Activated CD4-positive, alpha-beta T cell treated with anti-CD3 and anti-CD28 coated beads, Interleukin-2, Interleukin-6, amounts not matched to agents 100 ng/mL and 50 ng/mL, durations not matched to agents 16 hours and 8 hours (primary cell): Measurements from ENCODE around the gene PCDHB11.
"Not testable (repeated sequence)": the region's sequence is repeated elsewhere in the genome, so short reads cannot be mapped to it uniquely, and the experiment has no call there.

Experiments
- DNase-seq: peaks from one replicate; pipeline ENCODE4 v3.0.0-alpha.2; 2020

Gene PCDHB11

GRCh38 chr5:141246971-141247370 is 47.5 kb downstream of the PCDHB11 start:
- DNase-seq, result not testable (repeated sequence)

DNA sequence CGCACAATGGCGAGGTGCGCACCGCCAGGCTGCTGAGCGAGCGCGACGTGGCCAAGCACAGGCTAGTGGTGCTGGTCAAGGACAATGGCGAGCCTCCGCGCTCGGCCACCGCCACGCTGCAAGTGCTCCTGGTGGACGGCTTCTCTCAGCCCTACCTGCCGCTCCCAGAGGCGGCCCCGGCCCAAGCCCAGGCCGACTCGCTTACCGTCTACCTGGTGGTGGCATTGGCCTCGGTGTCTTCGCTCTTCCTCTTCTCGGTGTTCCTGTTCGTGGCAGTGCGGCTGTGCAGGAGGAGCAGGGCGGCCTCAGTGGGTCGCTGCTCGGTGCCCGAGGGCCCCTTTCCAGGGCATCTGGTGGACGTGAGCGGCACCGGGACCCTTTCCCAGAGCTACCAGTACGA is 48.0 kb downstream of the PCDHB11 start:
- DNase-seq, result not testable (repeated sequence)

- no peak for DNase-seq
Observed at GRCh38 chr5:141250576-141250975, 51.1 kb downstream of the PCDHB11 start.
